Activated CD4-positive, CD25-positive, alpha-beta regulatory T cell treated with anti-CD3 and anti-CD28 coated beads, Interleukin-2, amount 50 U/mL, for 24 hours (primary cell): Measurements from ENCODE around the gene UPP2.

Source experiments
- ATAC-seq, 2 donors: fragments of 150-1000 bp; cut with Tn5 transposase; one replicate each; pipeline ENCODE4 v1.10.0; 2021; ENCODE audit warnings: mild to moderate bottlenecking in 1 of 2, moderate library complexity in 1 of 2

The UPP2 gene

DNA sequence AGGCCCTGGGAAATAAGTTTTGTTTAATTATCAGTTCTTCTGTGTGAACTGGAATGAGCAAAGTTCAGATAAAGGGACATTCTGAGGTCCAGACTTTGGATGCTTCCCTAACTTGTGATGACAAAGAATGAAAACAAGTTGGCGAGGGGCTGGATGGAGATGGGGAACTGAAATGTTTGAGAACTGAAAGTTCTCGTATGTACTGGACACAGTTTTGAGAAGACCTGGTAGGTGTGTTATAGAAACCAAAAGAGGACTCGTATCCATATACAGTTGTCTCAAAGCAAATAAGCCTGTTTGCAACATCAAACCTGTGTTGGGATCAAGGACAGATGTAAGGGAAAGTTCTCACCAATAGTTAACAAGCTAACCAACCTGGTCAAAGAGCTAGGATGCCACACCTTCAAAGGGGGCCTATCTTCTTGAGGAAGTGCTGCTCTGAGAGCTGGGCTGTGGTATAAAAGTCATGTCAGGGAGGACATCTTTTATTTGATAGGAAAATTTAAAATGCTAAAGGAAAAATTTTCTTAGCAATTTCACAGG, at the start of gene UPP2:
Gene UPP2 (plus strand): TSS at position 493 of the 543 bp plus-strand sequence. CDS start 188 bp downstream, outside the sequence.
- ATAC-seq = no peak

GRCh38 chr2:158052761-158053160, 48.9 kb upstream of the UPP2 start:
- no peak for ATAC-seq

- ATAC-seq = no peak
These were observed 44.8 kb upstream of the UPP2 start for GRCh38 chr2:158056875-158057274.

- ATAC-seq = no peak
These were observed 41.4 kb upstream of the UPP2 start for GRCh38 chr2:158060160-158060834.

DNA sequence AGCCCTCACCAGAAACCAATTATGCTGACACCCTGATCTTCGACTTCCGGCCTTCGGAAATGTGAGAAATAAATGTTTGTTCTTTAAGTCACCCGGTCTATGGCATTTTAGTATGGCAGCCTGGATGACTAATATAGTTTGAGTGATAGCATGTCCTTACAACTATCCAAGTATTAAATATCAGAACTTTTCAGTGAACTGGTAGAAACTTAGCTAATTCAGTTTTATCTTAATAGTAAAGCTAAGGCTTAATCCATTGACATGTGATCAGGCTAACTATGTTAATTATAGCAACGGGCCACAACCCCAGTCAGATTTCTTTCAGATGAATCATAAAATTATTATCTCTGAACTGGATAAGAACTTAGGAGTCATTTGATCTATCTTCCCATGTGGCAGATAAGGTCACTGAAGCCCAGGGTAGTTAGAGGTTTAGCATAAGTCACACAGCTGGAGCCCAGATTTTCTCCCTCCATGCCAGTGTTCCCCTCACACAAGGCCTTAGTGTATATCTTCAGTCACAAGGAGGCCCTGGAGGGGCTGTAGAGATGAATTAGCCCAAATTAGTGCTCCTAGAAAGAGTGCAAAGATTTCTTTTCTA, 40.7 kb upstream of the UPP2 start:
- ATAC-seq = no peak

DNA sequence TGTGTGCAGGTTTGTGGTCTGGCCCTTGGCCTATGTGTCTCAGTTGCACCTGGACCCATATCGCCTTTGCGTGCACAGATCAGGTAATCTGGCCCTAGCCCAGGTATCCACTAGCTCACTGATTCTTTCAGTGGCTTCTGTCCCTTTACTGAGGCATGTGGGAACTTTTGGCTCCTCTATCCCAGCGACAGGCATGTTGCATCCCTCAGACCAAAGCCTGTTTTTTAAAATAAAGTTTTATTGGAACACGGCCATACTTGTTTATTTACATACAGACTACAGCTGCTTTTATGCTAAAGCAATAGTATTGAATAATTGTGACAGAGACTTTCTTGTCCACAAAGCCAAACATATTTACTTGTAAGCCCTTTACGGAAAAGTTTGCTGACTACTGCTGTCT, 39.9 kb upstream of the UPP2 start:
- ATAC-seq = no peak

GRCh38 chr2:158066046-158066713, 35.5 kb upstream of the UPP2 start:
- ATAC-seq = no peak

DNA sequence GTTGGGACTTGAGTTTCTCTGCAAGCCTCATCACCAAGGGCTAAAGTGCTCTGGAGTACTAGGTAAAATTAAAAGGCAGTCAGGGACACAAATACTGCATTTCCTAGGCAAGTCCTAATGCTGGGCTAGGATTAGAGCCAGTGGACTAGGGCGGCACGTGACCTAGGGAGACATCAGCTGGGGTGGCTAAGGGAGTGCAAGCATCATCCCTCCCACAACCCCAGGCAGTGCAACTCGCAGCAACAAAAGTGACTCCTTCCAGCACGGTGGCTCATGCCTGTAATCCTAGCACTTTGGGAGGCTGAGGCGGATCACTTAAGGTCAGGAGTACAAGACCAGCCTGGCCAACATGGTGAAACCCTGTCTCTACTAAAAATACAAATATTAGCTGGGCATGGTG, 30.7 kb upstream of the UPP2 start:
- ATAC-seq = no peak

DNA sequence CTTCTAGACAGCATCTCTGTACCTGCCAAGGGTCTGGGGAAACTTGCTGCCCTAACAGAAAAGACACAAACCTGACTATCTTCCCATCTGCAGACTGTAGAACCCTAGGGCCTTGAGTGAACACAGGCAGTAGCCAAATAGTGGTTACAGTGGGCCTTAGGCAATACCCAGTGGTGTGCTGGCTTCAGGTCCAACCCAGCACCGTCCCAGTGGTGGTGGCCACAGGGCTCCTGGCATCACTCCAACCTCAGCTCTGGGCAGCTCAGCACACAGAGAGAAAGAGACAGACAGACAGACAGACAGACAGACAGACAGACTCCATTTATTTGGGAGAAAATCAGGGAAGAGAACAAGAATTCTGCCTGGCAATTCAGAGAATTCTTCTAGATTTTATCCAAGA, 29.3 kb upstream of the UPP2 start:
- ATAC-seq = no peak

- no peak for ATAC-seq
These were observed 22.0 kb upstream of the UPP2 start for GRCh38 chr2:158079672-158080071.

- no peak for ATAC-seq
These were observed 13.6 kb upstream of the UPP2 start for GRCh38 chr2:158088093-158088492.

DNA sequence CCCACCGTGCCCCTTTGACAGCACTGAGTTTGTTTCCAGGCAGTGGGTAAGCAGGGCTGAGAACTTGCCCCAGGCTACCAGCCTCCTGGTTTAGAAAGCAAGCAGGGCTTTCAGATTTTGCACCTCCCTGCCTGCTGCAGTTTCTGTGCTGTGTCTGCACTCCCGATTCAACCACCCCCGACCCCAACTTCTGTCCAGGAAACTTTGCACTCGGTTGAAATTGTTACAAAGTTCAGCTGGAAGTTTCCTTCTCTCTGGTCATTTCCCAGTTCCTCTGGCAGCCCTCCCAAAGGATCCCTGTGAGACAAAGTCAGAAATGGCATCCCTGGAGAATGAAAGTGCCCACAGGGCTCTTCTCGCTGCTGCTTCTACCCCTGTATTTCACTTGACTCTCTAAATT, 12.4 kb upstream of the UPP2 start:
- ATAC-seq = no peak

GRCh38 chr2:158091647-158092046, 10.0 kb upstream of the UPP2 start:
- ATAC-seq = no peak

GRCh38 chr2:158094487-158095092, 7.1 kb upstream of the UPP2 start:
- no peak for ATAC-seq

GRCh38 chr2:158095269-158095668, 6.4 kb upstream of the UPP2 start:
- no peak for ATAC-seq

DNA sequence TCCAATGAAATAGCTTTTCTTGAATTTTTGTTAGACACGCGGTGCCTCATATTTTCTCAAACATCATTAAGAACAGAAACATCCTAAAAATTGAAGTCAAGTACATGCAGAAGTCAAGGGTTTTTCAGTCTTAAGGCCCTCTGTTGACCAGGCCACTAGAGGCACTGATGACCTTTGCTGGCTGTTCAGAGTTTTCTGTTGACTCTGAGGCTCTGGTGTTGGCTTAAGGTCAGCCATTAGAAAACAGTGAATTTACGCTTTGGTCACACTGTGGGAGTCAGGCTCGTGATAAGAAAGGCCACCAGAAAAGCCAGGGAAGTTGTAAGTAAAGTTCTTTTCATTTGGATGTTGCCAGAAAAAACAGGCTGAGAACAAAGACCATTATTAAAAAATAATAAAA, 5.8 kb upstream of the UPP2 start:
- ATAC-seq = no peak

DNA sequence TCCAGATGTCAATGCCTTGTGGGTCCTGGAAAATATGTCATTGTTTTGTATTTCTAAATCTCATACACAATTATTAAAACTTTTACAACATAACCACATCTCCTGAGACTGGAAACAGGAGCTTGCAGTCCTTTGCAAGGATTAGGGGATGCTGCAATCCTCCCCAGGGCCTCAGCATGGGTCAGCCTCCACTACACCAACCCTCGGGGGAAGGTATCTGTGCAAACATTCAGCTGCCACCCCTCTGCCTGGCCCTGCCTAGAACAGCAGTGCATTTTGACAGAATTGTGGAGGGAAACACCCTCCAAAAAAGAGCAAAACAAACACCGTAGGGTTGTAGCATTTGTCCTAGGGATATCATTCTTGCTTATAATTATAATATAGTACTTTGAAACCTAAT, 4.2 kb upstream of the UPP2 start:
- ATAC-seq = no peak

GRCh38 chr2:158098178-158098577, 3.5 kb upstream of the UPP2 start:
- ATAC-seq = no peak

DNA sequence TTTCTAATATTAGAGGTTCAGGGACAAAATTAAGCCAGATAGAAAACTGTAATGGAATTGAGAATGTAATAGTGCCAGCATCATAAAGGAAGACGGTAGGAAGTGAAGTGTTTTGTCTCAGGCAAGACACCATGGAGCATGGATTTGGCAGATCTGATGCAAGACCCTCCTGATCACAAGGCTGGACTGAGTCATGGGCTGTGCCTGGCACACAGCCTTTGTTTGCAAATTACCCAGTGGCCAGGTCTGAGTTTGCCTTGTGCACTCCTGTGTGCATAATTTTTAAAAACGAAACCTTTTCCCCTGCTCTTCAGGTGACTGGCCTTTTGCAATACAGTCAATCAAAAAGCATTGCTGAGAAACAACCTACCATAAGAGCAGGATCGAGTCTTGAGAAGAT, 2.0 kb upstream of the UPP2 start:
- no peak for ATAC-seq

DNA sequence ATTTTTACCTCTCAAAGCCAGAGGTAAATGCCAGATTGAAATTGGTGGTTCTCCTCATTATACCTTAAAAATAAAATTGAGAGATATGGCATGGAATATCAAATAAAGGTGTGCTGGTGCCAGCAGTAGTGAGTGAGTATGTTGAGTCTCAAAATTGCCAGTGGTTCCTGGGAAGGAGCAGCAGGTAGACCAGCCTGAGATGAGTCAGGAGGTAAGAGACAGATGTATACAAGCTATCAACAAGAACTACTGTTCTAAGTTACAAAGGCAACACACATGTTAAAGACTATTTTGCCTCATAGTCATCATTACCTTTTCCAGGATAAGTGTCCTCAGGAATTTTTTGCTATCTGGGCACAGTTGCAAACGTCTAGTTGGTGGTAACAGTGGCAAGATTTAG, 1.3 kb upstream of the UPP2 start:
- no peak for ATAC-seq

DNA sequence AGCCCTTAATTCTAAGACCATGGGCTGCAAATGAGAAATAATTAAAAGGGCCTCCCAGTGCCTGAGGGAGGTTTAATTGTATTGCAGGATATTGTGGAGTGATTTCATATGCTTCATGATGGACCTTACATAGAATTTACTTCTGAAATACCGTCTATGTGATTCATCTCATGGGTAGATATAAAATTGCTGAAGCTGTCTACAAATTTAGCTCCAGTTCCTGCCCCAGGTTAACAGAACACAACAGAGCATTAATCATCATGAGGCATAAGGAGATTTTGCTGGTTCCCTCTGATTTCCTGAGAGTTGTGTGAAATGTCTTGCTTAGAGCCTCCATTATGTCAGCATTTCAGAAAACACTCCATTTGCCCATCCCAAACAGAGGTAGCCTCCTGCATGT, 770 bp downstream of the UPP2 start:
- ATAC-seq = no peak

- ATAC-seq = no peak
These were observed 1.8 kb downstream of the UPP2 start for GRCh38 chr2:158103411-158104012.

- no peak for ATAC-seq
These were observed 3.2 kb downstream of the UPP2 start for GRCh38 chr2:158104903-158105302.
